HCT116 (cell line): Measurements from ENCODE around the gene LAYN. TPM values are rescaled to one million over a fixed set of nuclear protein-coding genes. Genes with fewer than 3 reads are reported as not detected.
A peak's percentile ranks its signal among the peaks of the same experiment; 100 is the strongest.

Experiments used
- ATAC-seq: fragments of 200-7000 bp; cut with Tn5 transposase; 2 replicates; pipeline ENCODE4 v1.9.1; 2020; ENCODE audit warnings: mild to moderate bottlenecking, moderate library complexity
- BruUV-seq: library from RNA; stranded (reverse); fragments of 400-500 nt; replicated peaks from 2 replicates; lab custom pipeline; 2021; lab: Mats Ljungman, UMichigan
- CTCF ChIA-PET: fragments of 300-600 bp; sonication (Branson Sonifier 250); formaldehyde crosslinking; loops from one replicate; lab custom pipeline; 2021; ENCODE audit warnings: antibody characterized with exemption; lab: Charles Lee
- POLR2A ChIA-PET: fragments of 300-600, 350-600 bp; sonication (Branson Sonifier 250); formaldehyde crosslinking; loops from one replicate; lab custom pipeline; 2021; ENCODE audit warnings: antibody characterized with exemption; lab: Charles Lee
- RAD21 ChIA-PET, 2 experiments: fragments of 300-600 bp; sonication (Branson Sonifier 250); formaldehyde crosslinking; loops; one replicate each; lab custom pipeline; 2023; ENCODE audit warnings: low total read pairs in 2 of 2; ENCODE audit not compliant: uncharacterized antibody in 2 of 2, unreplicated experiment in 2 of 2, low non-redundant PET in 1 of 2; lab: Charles Lee
- DNase-seq: peaks from one replicate; pipeline ENCODE4 v3.0.0-alpha.2; 2010; ENCODE audit warnings: low read depth, low spot score
- H2AFZ ChIP-seq: fragments of 200-600 bp; shearing (Covaris generic), sonication (generic); 2 replicates; pipeline ENCODE4 v1.6.1; 2017; ENCODE audit warnings: low read depth, mixed run types, mixed read lengths, antibody characterized with exemption, low read length; ENCODE audit not compliant: poor library complexity, severe bottlenecking
- H3K27ac ChIP-seq: 2 replicates; pipeline ENCODE4 v1.5.1; 2012; ENCODE audit warnings: low read depth, low read length
- H3K27me3 ChIP-seq: fragments of 200-600 bp; sonication (generic); 2 replicates; pipeline ENCODE4 v1.6.1; 2016; ENCODE audit warnings: mixed run types, low read length, mixed read lengths; ENCODE audit not compliant: insufficient read depth
- H3K36me3 ChIP-seq, 2 experiments: fragments of 200-500 bp in 1 of 2; fragments of 200-600 bp in 1 of 2; sonication (Bioruptor generic) in 1 of 2; sonication (generic) in 1 of 2; 2 replicates each; pipeline versions ENCODE4 v1.5.1 to v1.6.1; 2014 to 2016; ENCODE audit warnings: low read length in 2 of 2, inconsistent platforms in 1 of 2, mixed read lengths in 1 of 2, mixed run types in 1 of 2; ENCODE audit not compliant: insufficient read depth in 2 of 2, control insufficient read depth in 1 of 2
- H3K4me1 ChIP-seq, 2 experiments: fragments of 200-600 bp in 1 of 2; sonication (generic) in 1 of 2; 2 replicates each; pipeline versions ENCODE4 v1.5.1 to v1.6.1; 2012 to 2017; ENCODE audit warnings: low read length in 2 of 2, inconsistent platforms in 1 of 2, mild to moderate bottlenecking in 1 of 2, mixed read lengths in 1 of 2, mixed run types in 1 of 2, moderate library complexity in 1 of 2; ENCODE audit not compliant: insufficient read depth in 2 of 2, control insufficient read depth in 1 of 2
- H3K4me2 ChIP-seq: fragments of 200-600 bp; sonication (generic); 2 replicates; pipeline ENCODE4 v1.6.1; 2017; ENCODE audit warnings: mixed run types, low read length, mixed read lengths
- H3K4me3 ChIP-seq, 2 experiments: fragments of 200-600 bp in 1 of 2; sonication (generic) in 1 of 2; replicated peaks in 1 of 2; 2 replicates each; pipeline ENCODE4 v1.5.1; 2011 to 2016; ENCODE audit warnings: low read length in 2 of 2, control low read depth in 1 of 2, low read depth in 1 of 2, mild to moderate bottlenecking in 1 of 2, mixed read lengths in 1 of 2, mixed run types in 1 of 2
- H3K79me2 ChIP-seq: fragments of 200-600 bp; sonication (generic); 2 replicates; pipeline ENCODE4 v1.6.1; 2017; ENCODE audit warnings: mild to moderate bottlenecking, mixed run types, low read length, moderate library complexity, mixed read lengths; ENCODE audit not compliant: insufficient read depth
- H3K9ac ChIP-seq: fragments of 200-600 bp; sonication (generic); 2 replicates; pipeline ENCODE4 v1.6.1; 2016; ENCODE audit warnings: low read length, mixed read lengths
- H3K9me2 ChIP-seq: fragments of 200-600 bp; sonication (generic), shearing (Covaris generic); 2 replicates; pipeline ENCODE4 v1.6.1; 2017; ENCODE audit warnings: mixed run types, mild to moderate bottlenecking, moderate library complexity; ENCODE audit not compliant: insufficient read depth
- H3K9me3 ChIP-seq, 2 experiments: fragments of 200-500 bp in 1 of 2; fragments of 200-600 bp in 1 of 2; sonication (Bioruptor generic) in 1 of 2; sonication (generic) in 1 of 2; 2 replicates each; pipeline ENCODE4 v1.6.1; 2014 to 2017; ENCODE audit warnings: low read length in 2 of 2, mixed read lengths in 2 of 2, inconsistent platforms in 1 of 2, low read depth in 1 of 2, mild to moderate bottlenecking in 1 of 2, mixed run types in 1 of 2, moderate library complexity in 1 of 2; ENCODE audit not compliant: control insufficient read depth in 1 of 2, insufficient read depth in 1 of 2
- H4K20me1 ChIP-seq: fragments of 200-600 bp; sonication (generic), shearing (Covaris generic); 2 replicates; pipeline ENCODE4 v1.6.1; 2017; ENCODE audit warnings: mixed run types, mild to moderate bottlenecking, moderate library complexity; ENCODE audit not compliant: insufficient read depth
- CTCF ChIP-seq, 3 experiments: fragments of 200-600 bp in 1 of 3; sonication (generic) in 1 of 3; IDR thresholded peaks in 2 of 3; conservative IDR thresholded peaks in 1 of 3; 2 replicates each; pipeline ENCODE4 v1.5.1; 2012 to 2017; ENCODE audit warnings: low read depth in 2 of 3, low read length in 2 of 3, antibody characterized with exemption in 1 of 3, borderline replicate concordance in 1 of 3, control low read depth in 1 of 3, mild to moderate bottlenecking in 1 of 3, mixed read lengths in 1 of 3, mixed run types in 1 of 3, moderate library complexity in 1 of 3; ENCODE audit not compliant: insufficient read depth in 1 of 3
- FOSL1 ChIP-seq: IDR thresholded peaks from 2 replicates; pipeline ENCODE4 v1.6.1; 2012; ENCODE audit warnings: low read depth
- POLR2A ChIP-seq: IDR thresholded peaks from 2 replicates; pipeline ENCODE4 v1.7.0; 2011; ENCODE audit warnings: borderline replicate concordance; ENCODE audit not compliant: insufficient read depth, insufficient read length; ENCODE audit errors: extremely low read depth
- POLR2AphosphoS5 ChIP-seq: IDR thresholded peaks from 2 replicates; pipeline ENCODE4 v1.6.1; 2011; ENCODE audit warnings: mild to moderate bottlenecking, low read depth, low read length, moderate library complexity
- RAD21 ChIP-seq: IDR thresholded peaks from 2 replicates; pipeline ENCODE4 v1.6.1; 2012; ENCODE audit warnings: low read depth, mild to moderate bottlenecking
- SRF ChIP-seq: IDR thresholded peaks from 2 replicates; pipeline ENCODE4 v1.6.1; 2012; ENCODE audit warnings: low read depth
- ZFX ChIP-seq: fragments of 450-650 bp; IDR thresholded peaks from 2 replicates; pipeline ENCODE4 v1.6.1; 2017
- intact Hi-C: fragments of 100-400 bp; cut with micrococcal nuclease; formaldehyde crosslinking; loops from 2 replicates; pipeline ENCODE4 v1.10.0; 2022
- total RNA-seq: library from RNA; stranded (reverse); gene quantifications from one replicate; pipeline ENCODE4 v1.2.1, GENCODE V29; 2021; ENCODE audit not compliant: unreplicated experiment

LAYN gene
- total RNA-seq, 1 experiment from 2014 or later = not detected

- ATAC-seq = no peak
- intact Hi-C loops = loop anchor here (10.0 kb wide), 1 partner anchor 409 kb away; no protein-coding TSS in a partner anchor
- Histone ChIP-seq H3K9me2 (no peaks in the 10 kb centered on the region), H3K9ac (no peak overlapping the region), H3K79me2 (no peaks in the 10 kb centered on the region), H3K27me3 (no peaks in the 10 kb centered on the region), H3K4me3 (no peak overlapping the region), H3K9me3 (no peaks in the 10 kb centered on the region), H3K27ac (no peak overlapping the region), H4K20me1 (no peaks in the 10 kb centered on the region), H3K36me3 (no peaks in the 10 kb centered on the region), H2AFZ (no peak overlapping the region), H3K4me1 (no peaks in the 10 kb centered on the region), H3K4me2 (no peak overlapping the region)
- no peak for TF ChIP-seq FOSL1
- RAD21 ChIA-PET = no interaction called here
- POLR2A ChIA-PET = no interaction called here
- BruUV-seq = no TSS peak
- no peak for DNase-seq
- CTCF ChIA-PET = interaction anchor here (4.0 kb wide), 1 partner anchor 191 kb away, joined by 31 read pairs; no protein-coding TSS in a partner anchor
These were observed 44.9 kb downstream of the LAYN start for GRCh38 chr11:111585371-111585770.

- DNase-seq = peak; percentile 55
- ChIA-PET POLR2A (no interaction called here), RAD21 (interaction anchor here in 1 of 2 experiments (0.9 to 1.1 kb wide), 2 partner anchors 191 to 255 kb away, joined by 3 to 4 read pairs; no protein-coding TSS in a partner anchor), CTCF (interaction anchor here (0.6 to 4.0 kb wide), 11 partner anchors 11 to 694 kb away, joined by 3 to 31 read pairs (median 4); partner anchors contain the start of gene PPP2R1B)
- no TSS peak for BruUV-seq
- H3K4me2 ChIP-seq = no peak overlapping the region
- no peaks in the 10 kb centered on the region for H3K27me3 ChIP-seq
- no peaks in the 10 kb centered on the region for H3K79me2 ChIP-seq
- no peaks in the 10 kb centered on the region for H3K9me3 ChIP-seq
- H4K20me1 ChIP-seq = no peaks in the 10 kb centered on the region
- TF ChIP-seq ZFX (no peak), CTCF (IDR thresholded peaks at IDR 0.05 in 2 of 3, conservative IDR thresholded peaks at IDR 0.05 in 1 of 3; ENCODE audit: borderline replicate concordance in 1 of 3, insufficient read depth in 1 of 3, low read depth in 2 of 3, low read length in 2 of 3) (peak; percentile 58 to 82 (median 72); a peak in 5 of 6 replicates), RAD21 (peak; percentile 87), SRF (no peak), POLR2A (no peak), POLR2AphosphoS5 (no peak)
- peak overlapping the region; percentile 55 for H2AFZ ChIP-seq
- ATAC-seq = peak; percentile 81
- H3K4me1 ChIP-seq = no peaks in the 10 kb centered on the region
- no peaks in the 10 kb centered on the region for H3K9me2 ChIP-seq
- H3K4me3 ChIP-seq = no peak overlapping the region
- H3K36me3 ChIP-seq = no peaks in the 10 kb centered on the region
- H3K9ac ChIP-seq = no peak overlapping the region
- no peak overlapping the region for H3K27ac ChIP-seq
- intact Hi-C loops = loop anchor here (1.0 to 10.0 kb wide), 4 partner anchors 132 to 408 kb away; no protein-coding TSS in a partner anchor
These were observed 45.9 kb downstream of the LAYN start for GRCh38 chr11:111586388-111586831.
